ENCODE measurements around the gene RHOBTB1. TPM values are rescaled to one million over a fixed set of nuclear protein-coding genes. Genes with fewer than 3 reads are reported as not detected.
A peak's percentile ranks its signal among the peaks of the same experiment; 100 is the strongest.

Gene RHOBTB1
- total RNA-seq, 1 experiment from 2014 or later = 23.9 TPM

- in situ Hi-C loops (cut with HindIII; ENCODE audit: low pct_unique_long_range_greater_than_20kb, low sequenced_read_pairs) = no loop called here
- no peak for DNase-seq (ENCODE audit: low read depth, low spot score)
These were observed 121.2 kb downstream of the RHOBTB1 start for GRCh38 chr10:60822809-60823208.

- no peak for DNase-seq (ENCODE audit: low read depth, low spot score)
- in situ Hi-C loops (cut with HindIII; ENCODE audit: low pct_unique_long_range_greater_than_20kb, low sequenced_read_pairs) = no loop called here
These were observed 122.3 kb downstream of the RHOBTB1 start for GRCh38 chr10:60821656-60822055.

DNA sequence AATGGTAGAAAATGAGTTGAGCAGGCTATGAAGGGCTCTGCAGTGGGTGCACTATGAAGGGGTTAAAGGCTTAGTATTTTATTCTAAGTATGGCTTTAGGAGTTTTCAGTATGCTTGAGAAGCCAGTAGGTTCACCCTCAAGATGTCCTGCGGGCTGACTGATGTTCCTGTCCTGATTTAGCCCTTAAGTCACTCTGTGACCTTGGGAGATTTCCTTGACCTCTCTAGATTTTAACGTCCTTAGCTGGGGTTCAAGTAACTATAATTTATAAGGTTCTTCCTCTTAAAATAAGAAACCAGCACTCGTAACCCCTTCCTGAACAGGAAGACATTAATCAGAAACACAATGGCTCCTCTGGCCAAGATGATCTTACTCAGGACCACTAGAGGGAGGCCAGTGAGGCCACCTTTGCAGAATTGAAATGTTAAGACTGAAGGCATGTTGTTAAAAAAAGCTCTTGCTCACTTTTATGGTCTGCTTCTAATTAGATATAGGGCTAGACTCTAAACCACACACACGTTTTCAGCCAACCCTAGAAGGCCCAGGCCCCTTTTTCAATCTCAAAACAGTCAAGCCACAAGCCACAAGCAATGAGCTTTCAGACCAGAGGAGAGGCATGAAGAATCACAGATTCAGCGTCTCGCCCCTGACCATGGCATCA, 123.8 kb downstream of the RHOBTB1 start:
- DNase-seq (ENCODE audit: low read depth, low spot score) = peak; percentile 44
- in situ Hi-C loops (cut with HindIII; ENCODE audit: low pct_unique_long_range_greater_than_20kb, low sequenced_read_pairs) = no loop called here

Small RNA genes lying within 50 kb of the gene (small RNA-seq; reads per million reads assigned to genes)
- gene RNU2-72P = 0 to 2.7 reads per million in 2 experiments

Other genes with a start within 250 kb of the RHOBTB1 start
- gene CDK1, start 165.7 kb downstream of the RHOBTB1 start, total RNA-seq (2014; rRNA removed; shearing (Covaris generic)) = 65.5 and 65.6 TPM in 2 replicates